GM12878 (cell line): ENCODE results near the gene CALB2.

Experiments
- BRCA1 ChIP-seq: IDR thresholded peaks from 2 replicates; pipeline ENCODE4 v1.6.1; 2011; ENCODE audit warnings: low read depth, low read length, improper control_type of control experiment
- POLR2A ChIP-seq: IDR thresholded peaks from 2 replicates; pipeline ENCODE4 v1.6.1; 2011; ENCODE audit warnings: low read depth, mild to moderate bottlenecking, low read length

DNA sequence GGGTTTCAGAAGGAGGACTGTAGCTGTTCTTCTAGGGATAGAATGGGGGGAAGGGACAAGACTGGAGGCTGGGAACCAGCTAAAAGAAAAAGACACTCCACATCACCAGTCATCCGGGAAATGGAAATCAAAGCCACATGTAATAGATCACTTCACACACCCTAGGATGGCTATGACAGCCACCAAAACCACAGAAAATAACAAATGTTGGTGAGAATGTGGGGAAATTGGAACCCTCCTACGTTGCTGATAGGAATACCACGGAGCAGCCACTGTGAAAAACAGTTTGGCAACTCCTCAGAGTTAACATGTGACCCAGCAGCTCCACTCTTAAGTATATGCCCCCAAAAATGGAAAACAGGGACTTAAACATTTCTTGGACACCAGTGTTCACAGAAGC, 81.0 kb downstream of the CALB2 start:
- TF ChIP-seq POLR2A (no peak), BRCA1 (no peak)
